SU-DHL-6 (cell line): Measurements from ENCODE around the gene ORM2.

Experiments
- H2AFZ ChIP-seq: fragments of 200-600 bp; sonication (generic); 2 replicates; pipeline ENCODE4 v1.6.1; 2014; ENCODE audit warnings: low read depth, mild to moderate bottlenecking, moderate library complexity, mixed read lengths, antibody characterized with exemption, low read length; ENCODE audit not compliant: severe bottlenecking
- H3F3A ChIP-seq: fragments of 200-600 bp; shearing (Covaris generic); 2 replicates; pipeline ENCODE4 v1.6.0; 2016; ENCODE audit warnings: antibody characterized with exemption, mild to moderate bottlenecking; ENCODE audit not compliant: insufficient read depth
- H3K27ac ChIP-seq: fragments of 200-600 bp; sonication (generic); 2 replicates; pipeline ENCODE4 v1.5.1; 2016; ENCODE audit warnings: low read depth, mild to moderate bottlenecking, low read length, moderate library complexity, mixed read lengths
- H3K27me3 ChIP-seq: fragments of 200-600 bp; sonication (generic), shearing (Covaris generic); 2 replicates; pipeline ENCODE4 v1.6.0; 2014; ENCODE audit warnings: mild to moderate bottlenecking, low read length
- H3K36me3 ChIP-seq: fragments of 200-600 bp; sonication (generic); 2 replicates; pipeline ENCODE4 v1.6.1; 2014; ENCODE audit warnings: mild to moderate bottlenecking, low read length, mixed read lengths
- H3K4me2 ChIP-seq: fragments of 300-600, 200-600 bp; shearing (Covaris generic), sonication (generic); 2 replicates; pipeline ENCODE4 v1.6.0; 2014; ENCODE audit warnings: low read length, low read depth, mild to moderate bottlenecking; ENCODE audit not compliant: poor library complexity, severe bottlenecking
- H3K4me3 ChIP-seq: fragments of 200-600 bp; sonication (generic); 2 replicates; pipeline ENCODE4 v1.5.1; 2014; ENCODE audit warnings: antibody characterized with exemption, low read length, mild to moderate bottlenecking, mixed read lengths; ENCODE audit not compliant: insufficient read depth, poor library complexity, severe bottlenecking
- H3K79me2 ChIP-seq: fragments of 200-600 bp; sonication (generic); 2 replicates; pipeline ENCODE4 v1.6.1; 2014; ENCODE audit warnings: mild to moderate bottlenecking, low read length, moderate library complexity; ENCODE audit not compliant: insufficient read depth
- H3K9ac ChIP-seq: fragments of 200-600 bp; sonication (generic); 2 replicates; pipeline ENCODE4 v1.7.0; 2014; ENCODE audit warnings: mild to moderate bottlenecking, low read length
- H3K9me2 ChIP-seq: fragments of 200-600 bp; sonication (generic); replicated peaks from 2 replicates; pipeline ENCODE4 v1.6.1; 2014; ENCODE audit warnings: low read length; ENCODE audit not compliant: insufficient read depth
- H3K9me3 ChIP-seq: fragments of 200-600 bp; sonication (generic); 2 replicates; pipeline ENCODE4 v1.6.1; 2014; ENCODE audit warnings: low read length, mixed read lengths; ENCODE audit not compliant: insufficient read depth
- H4K20me1 ChIP-seq: fragments of 200-600 bp; sonication (generic); 2 replicates; pipeline ENCODE4 v1.6.1; 2014; ENCODE audit warnings: low read depth, mild to moderate bottlenecking, antibody characterized with exemption, low read length, moderate library complexity, mixed read lengths
- CTCF ChIP-seq: fragments of 200-600 bp; sonication (generic); IDR thresholded peaks from one replicate; pipeline ENCODE4 v1.5.1; 2017; ENCODE audit warnings: antibody characterized with exemption, mild to moderate bottlenecking, low read length, moderate library complexity; ENCODE audit not compliant: insufficient read depth, poor library complexity, severe bottlenecking
- EZH2phosphoT487 ChIP-seq: fragments of 200-600 bp; sonication (generic), shearing (Covaris generic); conservative IDR thresholded peaks from 2 replicates; pipeline ENCODE4 v1.6.1; 2018; ENCODE audit warnings: mild to moderate bottlenecking, antibody characterized with exemption, low read length, moderate library complexity, mixed read lengths

Gene ORM2

GRCh38 chr9:114365194-114365593 lies 35.5 kb downstream of the ORM2 start:
- no peak overlapping the region for H3K9ac ChIP-seq
- H3K27ac ChIP-seq, result peak overlapping the region; percentile 98
- no peak for TF ChIP-seq EZH2phosphoT487
- no peak for TF ChIP-seq CTCF
- peaks cover 31% of the 10 kb centered on the region for H3F3A ChIP-seq
- no peaks in the 10 kb centered on the region for H4K20me1 ChIP-seq
- no peaks in the 10 kb centered on the region for H3K27me3 ChIP-seq
- H3K36me3 ChIP-seq, result peaks cover 26% of the 10 kb centered on the region
- H3K4me3 ChIP-seq, result no peak overlapping the region
- peak overlapping the region; percentile 75 for H3K4me2 ChIP-seq
- H3K9me2 ChIP-seq, result no peaks in the 10 kb centered on the region
- H2AFZ ChIP-seq, result no peak overlapping the region
- H3K9me3 ChIP-seq, result no peaks in the 10 kb centered on the region
- H3K79me2 ChIP-seq, result 0 out of 2 replicates have a peak, but pooled peaks cover under 1% of the 10 kb centered on the region

GRCh38 chr9:114366334-114367128 lies 36.9 kb downstream of the ORM2 start:
- H4K20me1 ChIP-seq, result no peaks in the 10 kb centered on the region
- H3K36me3 ChIP-seq, result peaks cover 15% of the 10 kb centered on the region
- peaks cover 11% of the 10 kb centered on the region; the same call in 1 of the 2 replicates for H3K79me2 ChIP-seq
- peak overlapping the region; percentile 75 for H3K4me2 ChIP-seq
- peak overlapping the region; percentile 19 for H3K4me3 ChIP-seq
- peak overlapping the region; percentile 98 for H3K27ac ChIP-seq
- H3K9me3 ChIP-seq, result no peaks in the 10 kb centered on the region
- no peaks in the 10 kb centered on the region for H3K27me3 ChIP-seq
- TF ChIP-seq EZH2phosphoT487 (no peak), CTCF (no peak)
- H3K9ac ChIP-seq, result peak overlapping the region; percentile 54
- no peaks in the 10 kb centered on the region for H3K9me2 ChIP-seq
- H3F3A ChIP-seq, result peaks cover 35% of the 10 kb centered on the region
- no peak overlapping the region for H2AFZ ChIP-seq

GRCh38 chr9:114367366-114367765 lies 37.7 kb downstream of the ORM2 start:
- Histone ChIP-seq H3K4me3 (peak overlapping the region; percentile 19), H3K9me3 (no peaks in the 10 kb centered on the region), H3K9ac (peak overlapping the region; percentile 54), H3K27ac (peak overlapping the region; percentile 98), H3K9me2 (no peaks in the 10 kb centered on the region), H3K27me3 (no peaks in the 10 kb centered on the region), H3K79me2 (peaks cover 11% of the 10 kb centered on the region; the same call in 1 of the 2 replicates), H2AFZ (no peak overlapping the region), H3K4me2 (peak overlapping the region; percentile 75), H4K20me1 (no peaks in the 10 kb centered on the region), H3K36me3 (peaks cover 15% of the 10 kb centered on the region), H3F3A (peaks cover 36% of the 10 kb centered on the region)
- TF ChIP-seq CTCF, result no peak
- TF ChIP-seq EZH2phosphoT487, result no peak
